Subcutaneous preadipocyte (primary cell): Measurements from ENCODE around the gene CPLX3. TPM values are rescaled to one million over a fixed set of nuclear protein-coding genes. Genes with fewer than 3 reads are reported as not detected.

Experiments used
- small RNA-seq: library from RNA; depleted of rRNA; stranded (forward); fragments of <200 nt; gene quantifications from one replicate; pipeline ENCODE3, GENCODE V24; 2012
- total RNA-seq: library from RNA; depleted of rRNA; stranded (reverse); fragments of >200 nt; gene quantifications from 2 replicates; pipeline ENCODE4 v1.2.3, GENCODE V29; 2012

Gene CPLX3, protein sequence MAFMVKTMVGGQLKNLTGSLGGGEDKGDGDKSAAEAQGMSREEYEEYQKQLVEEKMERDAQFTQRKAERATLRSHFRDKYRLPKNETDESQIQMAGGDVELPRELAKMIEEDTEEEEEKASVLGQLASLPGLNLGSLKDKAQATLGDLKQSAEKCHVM
- not detected in 2 replicates for total RNA-seq

DNA sequence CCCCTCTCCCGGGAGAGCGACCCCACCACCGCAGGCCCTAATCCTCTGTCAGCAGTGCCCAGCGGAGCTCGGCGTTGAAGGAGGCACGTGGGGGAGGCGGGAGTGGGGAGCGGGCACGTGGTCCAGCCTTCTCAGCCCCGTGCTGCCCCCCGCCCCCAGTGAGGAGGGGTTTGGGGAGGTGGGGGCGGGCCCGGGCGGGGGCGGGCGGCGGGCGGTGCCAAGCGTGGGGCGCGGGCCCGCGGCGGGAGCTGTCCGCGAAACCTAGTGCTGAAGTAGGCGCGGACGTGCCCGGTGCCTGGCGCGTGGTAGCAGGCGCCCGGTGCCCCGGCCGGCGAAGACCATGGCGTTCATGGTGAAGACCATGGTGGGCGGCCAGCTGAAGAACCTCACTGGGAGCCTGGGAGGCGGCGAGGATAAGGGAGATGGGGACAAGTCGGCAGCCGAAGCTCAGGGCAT lies at the start of gene CPLX3:
Gene CPLX3, plus strand, starts transcription at position 264 of the 456 bp plus-strand sequence. Its CDS starts 77 bp downstream, at position 341.

DNA sequence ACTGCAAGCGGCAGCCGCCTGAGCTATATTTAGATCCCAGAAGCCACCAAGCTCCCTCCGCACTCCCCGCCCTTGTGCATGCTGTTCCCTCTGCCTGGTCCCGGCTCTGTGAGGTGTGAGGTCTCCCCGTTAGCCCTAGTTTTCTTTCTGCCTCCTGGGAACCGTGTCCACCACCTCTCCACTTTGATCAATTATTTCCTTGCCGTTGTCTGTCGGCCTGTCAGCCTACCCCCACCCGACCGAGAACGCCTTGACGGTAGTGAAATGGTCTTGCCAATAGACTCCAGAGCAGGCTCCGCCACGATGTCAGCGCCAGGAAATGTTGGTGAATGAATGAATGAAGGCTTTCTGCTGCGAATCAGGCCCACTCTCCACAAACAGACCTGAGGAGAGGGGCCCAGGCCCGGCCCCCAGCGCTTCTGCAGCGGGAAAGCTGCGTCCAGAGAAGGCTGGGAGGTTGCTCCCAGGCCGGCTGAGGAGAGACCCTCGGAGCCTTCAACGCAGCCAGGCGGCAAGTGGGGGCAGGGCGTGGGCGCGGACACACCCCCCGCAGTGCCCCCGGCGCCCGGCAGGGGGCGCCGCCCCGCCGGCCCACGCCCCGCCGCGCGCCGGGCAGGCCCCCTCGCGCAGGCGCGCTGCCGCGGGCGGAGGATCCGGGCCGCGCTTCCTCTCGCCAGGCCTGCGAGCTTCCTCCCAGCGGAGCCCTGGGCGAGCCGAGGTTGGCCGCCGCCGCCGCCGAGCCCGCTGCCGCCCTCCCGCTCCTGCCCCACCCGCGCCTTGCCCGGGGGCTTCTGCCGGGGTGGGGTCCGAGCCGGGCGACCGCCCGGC lies 44.8 kb upstream of the CPLX3 start, which contains the start of gene CSK:
Gene CSK, plus strand, starts transcription at position 650 of the 828 bp plus-strand sequence. CDS start 16,218 bp downstream, outside the sequence.

DNA sequence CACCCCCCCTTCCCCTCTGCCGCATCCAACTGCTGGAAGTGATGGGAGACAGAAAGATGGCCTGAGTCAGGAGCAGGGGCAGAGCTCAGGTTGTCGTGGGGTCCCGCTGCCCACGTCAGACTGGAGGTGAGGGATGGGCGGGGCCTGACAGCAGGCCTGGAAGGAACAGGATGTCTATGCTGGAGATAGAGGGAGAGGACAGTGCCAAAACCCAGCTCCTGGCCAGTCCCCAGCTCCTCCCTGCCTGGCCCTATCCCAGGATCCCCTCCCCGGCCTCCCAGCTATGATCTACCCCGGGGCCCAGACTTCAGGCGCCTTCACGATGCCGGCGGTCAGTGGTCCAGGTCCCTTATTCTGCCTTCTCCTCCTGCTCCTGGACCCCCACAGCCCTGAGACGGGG lies 13.9 kb upstream of the CPLX3 start, which contains the start of gene LMAN1L:
Gene LMAN1L, plus strand, starts transcription at position 303 of the 400 bp plus-strand sequence. Its CDS starts 20 bp downstream, at position 323.

DNA sequence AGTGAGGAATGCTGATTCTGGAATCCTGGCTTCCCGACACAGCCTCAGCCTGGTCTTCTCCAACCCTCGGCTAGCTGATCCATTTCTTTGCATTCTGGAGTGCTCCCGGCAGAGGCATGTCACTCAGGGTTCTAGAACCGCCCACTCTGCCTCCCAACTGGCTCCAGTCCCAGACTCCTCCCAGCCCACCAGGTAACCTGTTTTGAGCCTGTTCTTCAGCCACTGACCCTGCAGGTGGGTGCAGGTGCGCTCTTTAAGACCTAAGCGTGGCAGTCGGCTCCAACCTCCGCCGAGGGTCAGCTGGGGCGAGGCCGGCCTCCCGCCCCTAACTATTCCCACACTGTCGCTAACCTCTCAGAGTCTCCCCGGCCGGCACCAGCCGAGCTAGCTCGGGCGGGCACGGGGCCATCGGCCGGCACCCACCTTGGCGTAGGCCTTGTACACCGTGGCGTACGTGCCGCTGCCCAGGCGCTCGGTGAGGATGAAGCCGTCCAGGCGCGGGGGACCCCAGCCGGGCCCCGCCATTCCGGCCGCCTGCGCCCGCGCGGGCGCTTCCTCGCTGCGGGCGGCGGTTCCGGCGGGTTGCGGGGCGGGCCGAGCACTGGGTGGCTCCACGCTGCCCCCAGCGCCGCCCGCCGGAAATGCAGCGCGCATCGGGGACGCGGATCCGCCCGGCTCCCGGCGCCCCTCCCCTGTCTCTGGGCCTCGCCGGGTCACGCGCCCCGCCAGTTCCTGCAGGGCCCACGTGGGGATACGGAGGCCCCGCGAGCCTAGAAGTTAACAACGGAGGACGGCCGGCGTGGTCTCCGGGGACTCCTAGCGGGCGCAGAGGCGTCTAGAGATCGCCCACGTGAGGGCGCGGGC lies 16.4 kb downstream of the CPLX3 start, which contains the start of gene ULK3:
Gene ULK3, minus strand, starts transcription at position 576 of the 864 bp plus-strand sequence. Its CDS starts 51 bp downstream, at position 525.

DNA sequence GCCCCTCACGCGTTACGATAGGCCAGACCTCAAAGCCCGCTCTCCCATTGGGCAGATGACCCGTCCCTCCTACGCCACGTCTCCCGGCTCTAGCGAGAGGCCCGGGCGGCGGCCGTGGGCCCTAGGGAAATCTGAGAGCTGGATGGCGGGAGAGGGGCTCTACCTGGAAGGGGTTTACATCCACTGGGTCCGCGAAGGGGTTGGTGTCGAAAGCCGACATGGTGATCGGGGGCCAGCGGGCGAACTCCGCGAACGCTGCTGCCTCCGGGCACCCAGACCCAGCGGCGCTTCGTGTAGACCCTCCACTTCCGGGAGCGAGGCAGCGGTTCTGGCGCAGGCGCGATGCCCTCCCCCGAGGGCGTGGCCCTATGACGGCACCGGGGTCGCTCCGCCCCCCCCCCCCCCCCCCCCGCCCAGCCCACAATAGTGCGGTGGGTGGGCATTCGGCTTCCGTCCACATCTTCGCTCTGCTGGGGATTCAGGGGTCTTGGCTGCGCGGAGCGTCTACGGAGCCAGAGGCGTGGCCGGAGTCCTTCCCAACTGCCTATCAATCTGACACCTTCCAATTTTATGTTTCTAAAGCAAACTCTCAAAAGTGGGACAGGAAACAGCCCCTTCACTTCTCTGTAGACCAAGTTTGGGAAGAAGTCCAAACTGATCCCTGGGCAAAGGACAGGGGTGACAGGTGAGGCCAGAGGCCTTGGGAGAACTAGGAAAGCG lies 46.8 kb downstream of the CPLX3 start, which contains the start of gene SCAMP2:
Gene SCAMP2, minus strand, starts transcription at position 330 of the 720 bp plus-strand sequence. Its CDS starts 110 bp downstream, at position 220.

Small RNA genes within 50 kb of the gene (small RNA-seq; reads per million reads assigned to genes)
- gene CPLX3 (not detected), gene MIR4513 (not detected), gene MIR6882 (1.2 reads per million, percentile 64 among the genes with 10 or more reads in this experiment)

Other genes with a start within 250 kb of the CPLX3 start
- 35.3 and 40.5 TPM in 2 replicates for gene CLK3, start 210.8 kb upstream of the CPLX3 start, total RNA-seq
- gene EDC3, start 130.6 kb upstream of the CPLX3 start, total RNA-seq = 7.6 and 8.1 TPM in 2 replicates
- under 0.01 and 0.37 TPM in 2 replicates for gene CYP1A1, start 101.1 kb upstream of the CPLX3 start, total RNA-seq
- gene CYP1A2, start 77.8 kb upstream of the CPLX3 start, total RNA-seq = not detected in 2 replicates
- 31.6 and 42.6 TPM in 2 replicates for gene CSK, start 44.5 kb upstream of the CPLX3 start, total RNA-seq
- not detected in 2 replicates for gene LMAN1L, start 13.8 kb upstream of the CPLX3 start, total RNA-seq
- gene ULK3, start 16.5 kb downstream of the CPLX3 start, total RNA-seq = 14.3 and 18.8 TPM in 2 replicates
- gene SCAMP2, start 46.7 kb downstream of the CPLX3 start, total RNA-seq = 19.5 and 20.7 TPM in 2 replicates
- gene MPI, start 63.4 kb downstream of the CPLX3 start, total RNA-seq = 51.0 and 63.2 TPM in 2 replicates
- 30.9 and 33.2 TPM in 2 replicates for gene FAM219B, start 80.2 kb downstream of the CPLX3 start, total RNA-seq
- 50.2 and 55.5 TPM in 2 replicates for gene COX5A, start 111.4 kb downstream of the CPLX3 start, total RNA-seq
- gene RPP25, start 130.1 kb downstream of the CPLX3 start, total RNA-seq = 13.6 and 17.0 TPM in 2 replicates
- gene SCAMP5, start 168.9 kb downstream of the CPLX3 start, total RNA-seq = 0.59 and 1.1 TPM in 2 replicates
- gene PPCDC, start 197.0 kb downstream of the CPLX3 start, total RNA-seq = 9.2 and 10.4 TPM in 2 replicates